Subcutaneous adipose tissue (tissue), 4 donors: ENCODE data around the gene CHCHD1. TPM values are rescaled to one million over a fixed set of nuclear protein-coding genes. Genes with fewer than 3 reads are reported as not detected.

ENCODE experiments used
- total RNA-seq, 4 donors: library from RNA; depleted of rRNA; stranded (reverse); fragments of >200 nt; gene quantifications; one replicate each; pipeline ENCODE4 v1.1.0, GENCODE V29; 2016
- TF ChIP-seq, protein P1 (sequence below): fragments of 450-650 bp; IDR thresholded peaks from one replicate; pipeline ENCODE4 v1.5.1; 2016; ENCODE audit warnings: low read depth, mild to moderate bottlenecking, control low read depth, antibody characterized with exemption, moderate library complexity

The CHCHD1 gene
- 10 to 100 TPM; 18.0 to 61.0 (median 21.2) TPM for total RNA-seq

DNA sequence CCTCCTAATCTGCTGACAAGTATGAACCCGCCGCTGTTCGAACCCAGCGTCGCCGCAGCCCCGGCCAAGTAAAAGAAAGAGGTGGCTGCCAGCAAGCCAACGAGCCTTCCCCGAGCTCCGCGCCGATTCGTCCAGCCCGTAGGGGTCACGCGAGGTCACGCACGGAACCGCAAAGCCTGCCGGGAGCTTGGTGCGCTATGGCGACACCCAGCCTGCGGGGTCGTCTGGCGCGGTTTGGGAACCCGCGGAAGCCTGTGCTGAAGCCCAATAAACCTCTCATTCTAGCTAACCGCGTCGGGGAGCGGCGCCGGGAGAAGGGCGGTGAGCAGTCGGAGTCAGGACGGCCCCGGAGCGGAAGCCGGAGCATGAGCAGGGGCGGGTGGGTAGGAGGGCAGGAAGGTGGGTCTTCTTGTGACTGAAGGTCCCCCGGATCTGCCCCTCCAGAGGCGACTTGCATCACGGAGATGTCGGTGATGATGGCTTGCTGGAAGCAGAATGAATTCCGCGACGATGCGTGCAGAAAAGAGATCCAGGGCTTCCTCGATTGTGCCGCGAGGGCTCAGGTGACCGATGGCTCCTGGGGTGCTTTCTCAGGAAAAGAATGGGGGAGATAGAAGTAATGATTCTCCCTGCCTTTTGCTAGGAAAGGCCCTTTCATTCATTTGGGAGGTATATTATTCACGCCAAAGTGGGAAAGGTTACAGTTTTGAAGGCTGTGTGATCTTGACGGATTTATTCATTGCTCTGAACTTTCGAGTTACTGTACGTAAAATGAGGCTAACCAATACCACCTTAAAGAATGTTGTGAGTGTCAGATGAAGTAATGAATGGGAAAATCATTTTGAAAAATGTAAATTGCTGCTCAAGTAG, at the start of gene CHCHD1:
TSS of gene CHCHD1 (plus strand) at position 170 of the 870 bp plus-strand sequence. CDS start at position 198, 28 bp downstream.
- TF ChIP-seq, protein P1, sequence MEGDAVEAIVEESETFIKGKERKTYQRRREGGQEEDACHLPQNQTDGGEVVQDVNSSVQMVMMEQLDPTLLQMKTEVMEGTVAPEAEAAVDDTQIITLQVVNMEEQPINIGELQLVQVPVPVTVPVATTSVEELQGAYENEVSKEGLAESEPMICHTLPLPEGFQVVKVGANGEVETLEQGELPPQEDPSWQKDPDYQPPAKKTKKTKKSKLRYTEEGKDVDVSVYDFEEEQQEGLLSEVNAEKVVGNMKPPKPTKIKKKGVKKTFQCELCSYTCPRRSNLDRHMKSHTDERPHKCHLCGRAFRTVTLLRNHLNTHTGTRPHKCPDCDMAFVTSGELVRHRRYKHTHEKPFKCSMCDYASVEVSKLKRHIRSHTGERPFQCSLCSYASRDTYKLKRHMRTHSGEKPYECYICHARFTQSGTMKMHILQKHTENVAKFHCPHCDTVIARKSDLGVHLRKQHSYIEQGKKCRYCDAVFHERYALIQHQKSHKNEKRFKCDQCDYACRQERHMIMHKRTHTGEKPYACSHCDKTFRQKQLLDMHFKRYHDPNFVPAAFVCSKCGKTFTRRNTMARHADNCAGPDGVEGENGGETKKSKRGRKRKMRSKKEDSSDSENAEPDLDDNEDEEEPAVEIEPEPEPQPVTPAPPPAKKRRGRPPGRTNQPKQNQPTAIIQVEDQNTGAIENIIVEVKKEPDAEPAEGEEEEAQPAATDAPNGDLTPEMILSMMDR = no peak

DNA sequence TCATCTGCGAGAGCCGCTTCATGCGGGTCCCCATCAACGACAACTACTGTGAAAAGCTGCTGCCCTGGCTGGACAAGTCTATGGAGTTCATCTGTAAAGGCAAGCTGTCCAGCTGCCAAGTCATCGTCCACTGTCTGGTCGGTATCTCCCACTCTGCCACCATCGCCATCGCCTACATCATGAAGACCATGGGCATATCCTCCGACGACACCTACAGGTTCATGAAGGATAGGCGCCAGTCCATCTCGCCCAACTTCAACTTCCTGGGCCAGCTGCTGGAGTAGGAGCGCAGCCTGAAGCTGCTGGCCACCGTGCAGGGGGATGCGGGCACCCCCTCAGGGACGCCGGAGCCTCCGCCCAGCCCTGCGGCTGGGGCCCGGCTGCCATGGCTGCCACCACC, 49.4 kb upstream of the CHCHD1 start:
- TF ChIP-seq, protein P1 = no peak

DNA sequence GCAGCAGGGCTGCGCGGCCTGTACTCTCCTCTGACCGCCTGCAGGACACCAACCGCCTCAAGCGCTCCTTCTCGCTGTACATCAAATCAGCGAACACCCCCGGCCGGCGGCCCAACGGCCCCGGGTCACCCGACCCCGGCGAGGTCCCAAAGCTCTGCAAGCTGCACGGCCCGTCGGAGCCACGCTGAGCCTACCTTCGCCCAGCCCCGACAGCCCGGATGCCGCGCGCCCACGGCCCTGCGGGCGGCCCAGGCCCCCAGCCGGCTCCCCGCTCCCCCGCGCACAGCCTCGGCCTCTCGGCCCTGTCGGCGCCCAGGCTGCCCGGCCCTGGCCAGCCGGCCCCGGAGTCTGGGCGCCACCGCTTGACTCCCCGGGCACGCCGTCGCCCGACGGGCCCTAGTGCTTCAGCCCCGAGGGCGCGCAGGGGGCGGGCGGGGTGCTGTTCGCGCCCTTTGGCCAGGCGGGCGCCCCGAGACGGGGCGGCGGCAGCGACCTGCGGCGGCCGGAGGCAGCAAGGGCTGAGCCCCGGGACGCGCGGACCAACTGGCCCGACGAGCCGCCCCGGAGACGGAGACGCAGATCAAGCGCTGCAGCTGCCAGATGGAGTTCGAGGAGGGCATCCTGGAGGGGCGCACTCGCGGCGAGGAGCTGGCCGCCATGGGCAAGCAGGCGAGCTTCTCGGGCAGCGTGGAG, 48.8 kb upstream of the CHCHD1 start:
- TF ChIP-seq, protein P1 = no peak

DNA sequence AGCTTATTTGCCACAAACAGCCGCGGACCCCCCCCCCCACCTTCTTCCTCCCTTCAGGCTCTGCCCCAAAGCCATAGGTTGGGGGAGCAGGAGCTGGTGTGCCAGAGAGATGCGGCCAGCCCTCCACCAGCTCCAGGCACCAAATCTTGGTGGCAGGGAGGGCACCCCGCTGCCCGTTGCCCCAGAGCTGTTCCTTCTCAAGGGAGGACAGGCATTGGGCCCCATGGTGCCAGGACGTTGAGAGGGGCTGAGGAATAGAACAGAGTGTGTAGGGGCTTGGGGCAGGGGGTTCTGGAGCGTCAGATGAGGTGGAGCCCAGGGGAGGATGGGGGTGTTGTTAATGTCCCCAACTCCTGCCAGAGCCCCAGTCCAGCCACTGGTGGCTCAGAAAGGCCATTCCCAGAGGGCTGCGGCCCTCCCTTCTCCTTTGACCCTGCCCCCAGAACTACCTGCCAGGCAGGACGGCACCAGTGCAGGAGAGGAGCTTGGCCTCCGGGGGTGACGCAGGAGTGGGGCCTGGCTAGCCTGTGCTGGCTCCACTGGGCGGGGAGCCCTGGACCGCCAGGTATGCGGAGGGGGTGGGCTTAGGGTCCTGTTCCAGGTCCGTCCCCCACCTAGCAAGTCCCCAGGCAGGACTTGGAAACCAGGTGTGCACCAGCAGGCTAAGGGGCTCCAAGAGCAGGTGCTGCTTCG, 47.7 kb upstream of the CHCHD1 start:
- TF ChIP-seq, protein P1 = no peak

DNA sequence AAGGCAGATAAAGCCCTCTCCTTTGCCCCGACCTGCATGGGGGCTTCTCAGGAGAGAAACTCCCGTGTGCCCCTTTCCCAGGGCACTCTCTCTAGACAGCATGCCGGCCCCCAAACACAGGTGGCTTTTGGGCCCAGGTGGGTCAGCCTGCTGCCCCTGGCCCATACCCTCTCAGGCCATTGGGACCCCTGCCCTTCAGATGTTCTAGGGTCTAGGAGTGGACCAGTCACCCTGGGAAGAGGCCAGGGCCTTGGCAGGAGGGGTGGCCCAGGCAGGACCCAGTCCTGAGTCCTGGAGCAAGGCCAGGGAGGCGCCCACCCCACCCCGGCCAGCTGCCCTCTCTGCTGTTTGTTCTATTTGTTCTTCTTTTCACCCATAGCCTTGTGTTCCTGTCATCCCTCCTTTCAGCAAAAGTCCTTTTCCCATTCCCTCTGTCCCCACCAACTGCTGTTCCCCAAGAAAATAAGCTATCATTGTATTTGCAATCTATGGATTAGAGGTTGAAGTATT, 47.0 kb upstream of the CHCHD1 start:
- TF ChIP-seq, protein P1 = no peak

DNA sequence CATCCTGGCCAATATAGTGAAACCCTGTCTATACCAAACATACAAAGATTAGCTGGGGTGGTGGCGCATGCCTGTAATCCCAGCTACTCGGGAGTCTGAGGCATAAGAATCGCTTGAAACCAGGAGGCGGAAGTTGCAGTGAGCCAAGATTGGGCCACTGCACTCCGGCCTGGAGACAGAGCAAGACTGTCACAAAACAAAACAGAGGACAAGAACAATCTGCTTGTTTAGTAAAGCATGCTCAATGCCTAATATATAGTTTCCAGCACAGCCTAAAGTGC, 39.5 kb upstream of the CHCHD1 start:
- TF ChIP-seq, protein P1 = no peak
